ENCODE results near the gene C9orf72.

The C9orf72 gene

DNA sequence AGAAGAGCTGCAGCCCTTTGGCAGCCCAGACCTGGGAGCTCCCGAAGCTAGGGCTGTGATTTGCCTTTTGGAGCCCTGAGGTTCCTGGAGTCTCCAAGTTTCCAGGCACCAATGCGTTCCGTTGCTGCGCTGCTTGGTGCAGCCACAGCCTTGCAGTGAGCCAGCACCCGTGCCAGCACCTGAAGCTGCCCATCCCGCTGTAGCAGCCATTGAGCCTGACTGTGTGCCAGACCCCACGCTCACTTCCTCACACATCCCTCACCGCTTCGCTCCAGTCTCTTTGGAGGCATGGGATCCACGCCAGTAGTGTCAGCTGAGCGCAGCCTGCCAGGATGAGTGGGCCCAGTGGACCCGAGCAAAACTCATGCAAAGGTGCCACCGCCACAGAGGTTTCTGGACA, 22.5 kb upstream of the C9orf72 start:
- no peak for DNase-seq (ENCODE audit: low read depth, low spot score)
- TF ChIP-seq, protein P1, sequence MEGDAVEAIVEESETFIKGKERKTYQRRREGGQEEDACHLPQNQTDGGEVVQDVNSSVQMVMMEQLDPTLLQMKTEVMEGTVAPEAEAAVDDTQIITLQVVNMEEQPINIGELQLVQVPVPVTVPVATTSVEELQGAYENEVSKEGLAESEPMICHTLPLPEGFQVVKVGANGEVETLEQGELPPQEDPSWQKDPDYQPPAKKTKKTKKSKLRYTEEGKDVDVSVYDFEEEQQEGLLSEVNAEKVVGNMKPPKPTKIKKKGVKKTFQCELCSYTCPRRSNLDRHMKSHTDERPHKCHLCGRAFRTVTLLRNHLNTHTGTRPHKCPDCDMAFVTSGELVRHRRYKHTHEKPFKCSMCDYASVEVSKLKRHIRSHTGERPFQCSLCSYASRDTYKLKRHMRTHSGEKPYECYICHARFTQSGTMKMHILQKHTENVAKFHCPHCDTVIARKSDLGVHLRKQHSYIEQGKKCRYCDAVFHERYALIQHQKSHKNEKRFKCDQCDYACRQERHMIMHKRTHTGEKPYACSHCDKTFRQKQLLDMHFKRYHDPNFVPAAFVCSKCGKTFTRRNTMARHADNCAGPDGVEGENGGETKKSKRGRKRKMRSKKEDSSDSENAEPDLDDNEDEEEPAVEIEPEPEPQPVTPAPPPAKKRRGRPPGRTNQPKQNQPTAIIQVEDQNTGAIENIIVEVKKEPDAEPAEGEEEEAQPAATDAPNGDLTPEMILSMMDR (IDR thresholded peaks at IDR 0.05; ENCODE audit: low read depth, low read length), result no peak
- no peak overlapping the region for H3K4me3 ChIP-seq (ENCODE audit: low read depth, low read length)
- in situ Hi-C loops (cut with HindIII; ENCODE audit: low sequenced_read_pairs), result no loop called here

DNA sequence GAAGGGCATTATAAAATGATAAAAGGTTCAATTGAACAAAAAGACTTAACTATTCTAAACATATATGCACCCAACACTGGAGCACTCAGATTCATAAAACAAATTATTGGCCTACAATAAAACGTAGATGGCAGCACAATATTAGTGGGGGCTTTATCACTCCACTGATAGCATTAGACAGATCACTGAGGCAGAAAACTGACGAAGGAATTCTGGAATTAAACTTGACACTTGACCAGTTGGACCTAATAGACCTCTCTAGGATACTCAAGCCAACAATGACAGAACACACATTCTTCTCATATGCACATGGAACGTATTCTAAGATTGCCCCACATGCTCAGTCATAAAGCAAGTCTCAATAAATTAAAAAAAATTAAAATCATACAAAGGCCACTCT, 18.4 kb upstream of the C9orf72 start:
- TF ChIP-seq, protein P1 (IDR thresholded peaks at IDR 0.05; ENCODE audit: low read depth, low read length), result no peak
- in situ Hi-C loops (cut with HindIII; ENCODE audit: low sequenced_read_pairs), result no loop called here
- DNase-seq (ENCODE audit: low read depth, low spot score), result no peak
- H3K4me3 ChIP-seq (ENCODE audit: low read depth, low read length), result no peak overlapping the region

DNA sequence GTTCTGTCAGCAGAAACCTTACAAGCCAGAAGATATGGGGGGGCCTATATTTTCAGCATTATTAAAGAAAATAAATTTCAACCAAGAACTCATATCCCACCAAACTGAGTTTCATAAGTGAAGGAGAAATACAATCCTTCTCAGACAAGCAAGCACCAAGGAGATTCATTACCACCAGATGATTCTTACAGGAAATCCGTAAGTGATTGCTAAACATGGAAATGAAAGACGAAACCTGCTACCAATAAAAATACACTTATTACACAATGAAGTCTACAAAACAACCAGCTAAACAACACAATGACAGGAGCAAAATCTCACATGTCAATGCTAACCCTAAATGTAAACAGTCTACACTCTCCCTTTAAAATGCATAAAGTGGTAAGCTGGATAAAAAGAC, 17.8 kb upstream of the C9orf72 start:
- DNase-seq (ENCODE audit: low read depth, low spot score), result no peak
- in situ Hi-C loops (cut with HindIII; ENCODE audit: low sequenced_read_pairs), result no loop called here

DNA sequence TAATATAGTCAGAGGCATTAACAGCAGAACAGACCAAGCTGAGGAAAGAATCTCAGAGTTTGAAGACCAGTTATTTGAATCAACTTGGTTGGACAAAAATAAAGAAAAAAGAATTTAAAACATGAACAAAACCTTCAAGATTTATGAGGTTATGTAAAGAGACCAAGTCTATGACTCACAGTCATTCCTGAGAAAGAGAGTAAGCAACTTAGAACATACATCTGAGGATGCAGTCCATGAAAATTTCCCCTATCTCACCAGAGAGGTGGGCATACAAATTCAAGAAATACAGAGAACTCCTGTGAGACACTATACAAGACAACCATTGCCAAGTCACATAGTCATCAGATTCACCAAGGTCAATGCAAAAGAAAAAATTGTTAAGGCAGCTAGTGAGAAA, 17.4 kb upstream of the C9orf72 start:
- in situ Hi-C loops (cut with HindIII; ENCODE audit: low sequenced_read_pairs), result no loop called here
- H3K4me3 ChIP-seq (ENCODE audit: low read depth, low read length), result no peak overlapping the region

More for the DNA sequence above, 17.8 kb upstream of the C9orf72 start:
- H3K4me3 ChIP-seq (ENCODE audit: low read depth, low read length), result no peak overlapping the region
- TF ChIP-seq, protein P1 (IDR thresholded peaks at IDR 0.05; ENCODE audit: low read depth, low read length), result no peak

DNA sequence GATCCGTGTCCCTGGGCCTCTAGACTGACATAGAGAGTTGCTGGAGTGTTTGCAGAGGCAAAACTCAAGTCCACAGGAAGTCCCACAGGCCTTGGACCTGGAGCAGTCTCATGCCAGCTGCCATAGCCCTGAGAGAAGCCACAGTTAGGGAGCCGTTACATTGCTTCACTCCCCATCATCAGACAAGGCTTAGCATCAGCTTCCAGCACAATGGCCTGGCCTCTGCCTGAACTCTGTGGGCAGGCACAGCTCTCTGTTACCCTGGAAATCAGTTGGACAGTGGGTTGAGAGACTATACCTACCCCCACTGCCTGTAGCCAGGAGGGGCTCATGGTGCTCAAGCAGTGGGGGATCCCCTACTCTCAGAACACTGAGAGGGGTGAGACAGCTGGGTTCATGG, 16.2 kb upstream of the C9orf72 start:
- H3K4me3 ChIP-seq (ENCODE audit: low read depth, low read length), result no peak overlapping the region
- in situ Hi-C loops (cut with HindIII; ENCODE audit: low sequenced_read_pairs), result no loop called here
- TF ChIP-seq, protein P1 (IDR thresholded peaks at IDR 0.05; ENCODE audit: low read depth, low read length), result no peak
- DNase-seq (ENCODE audit: low read depth, low spot score), result no peak

More for the DNA sequence above, 17.4 kb upstream of the C9orf72 start:
- DNase-seq (ENCODE audit: low read depth, low spot score), result no peak
- TF ChIP-seq, protein P1 (IDR thresholded peaks at IDR 0.05; ENCODE audit: low read depth, low read length), result no peak

DNA sequence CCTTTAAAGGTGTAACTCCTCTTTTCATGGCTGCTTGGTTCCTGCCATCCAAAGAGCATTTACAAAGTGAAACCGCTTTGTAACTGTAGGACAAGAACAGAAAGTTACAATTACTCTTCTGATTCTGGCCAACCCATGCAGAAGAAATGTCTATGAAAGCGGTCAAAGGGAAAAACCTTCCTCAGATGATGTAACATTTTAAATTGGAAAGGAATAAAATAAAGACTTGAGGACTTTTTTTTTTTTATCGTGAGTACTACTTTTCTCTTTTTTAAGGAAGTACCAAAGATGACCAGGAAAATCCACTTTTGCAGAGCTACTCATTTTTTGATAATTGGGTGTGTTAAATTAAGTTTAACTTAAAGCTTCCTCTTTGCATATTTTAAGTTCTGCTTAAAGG, 13.0 kb upstream of the C9orf72 start:
- TF ChIP-seq, protein P1 (IDR thresholded peaks at IDR 0.05; ENCODE audit: low read depth, low read length), result no peak
- no peak for DNase-seq (ENCODE audit: low read depth, low spot score)
- no peak overlapping the region for H3K4me3 ChIP-seq (ENCODE audit: low read depth, low read length)
- in situ Hi-C loops (cut with HindIII; ENCODE audit: low sequenced_read_pairs), result no loop called here

DNA sequence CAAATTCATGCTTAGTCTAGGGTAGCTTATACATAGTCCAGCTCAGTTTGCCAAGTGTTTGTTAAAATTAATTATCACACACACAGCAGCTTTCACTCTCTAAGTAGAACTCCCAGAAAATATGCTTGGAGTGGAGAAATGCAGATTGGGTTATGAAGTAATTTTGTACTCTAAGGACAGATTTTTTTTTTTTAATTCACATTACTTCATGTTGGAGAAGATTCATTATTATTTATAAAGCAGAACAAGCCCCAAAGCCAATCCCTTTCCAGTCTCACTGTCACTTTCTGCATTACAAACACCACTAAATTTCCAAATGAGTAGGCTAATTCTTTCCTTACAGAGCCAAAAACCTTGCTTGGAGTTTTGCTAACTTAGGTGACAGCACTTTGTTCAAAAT, 11.7 kb upstream of the C9orf72 start:
- TF ChIP-seq, protein P1 (IDR thresholded peaks at IDR 0.05; ENCODE audit: low read depth, low read length), result no peak
- H3K4me3 ChIP-seq (ENCODE audit: low read depth, low read length), result no peak overlapping the region
- in situ Hi-C loops (cut with HindIII; ENCODE audit: low sequenced_read_pairs), result no loop called here
- DNase-seq (ENCODE audit: low read depth, low spot score), result no peak
